Choroid plexus epithelial cell (primary cell): ENCODE results near the gene UGT2B10.

Experiments used
- DNase-seq: peaks from one replicate; pipeline ENCODE4 v3.0.0-alpha.2; 2010; ENCODE audit warnings: low read depth
- H3K4me3 ChIP-seq: 2 replicates; pipeline ENCODE4 v1.5.1; 2011; ENCODE audit warnings: low read depth, mild to moderate bottlenecking, control low read depth, low read length, moderate library complexity
- TF ChIP-seq, protein P1 (sequence below): conservative IDR thresholded peaks from 2 replicates; pipeline ENCODE4 v1.5.1; 2011; ENCODE audit warnings: low read depth, mild to moderate bottlenecking, control low read depth, inconsistent platforms, low read length, moderate library complexity

The UGT2B10 gene

GRCh38 chr4:68859655-68860054 is 43.9 kb downstream of the UGT2B10 start:
- no peak for DNase-seq
- TF ChIP-seq, protein P1, sequence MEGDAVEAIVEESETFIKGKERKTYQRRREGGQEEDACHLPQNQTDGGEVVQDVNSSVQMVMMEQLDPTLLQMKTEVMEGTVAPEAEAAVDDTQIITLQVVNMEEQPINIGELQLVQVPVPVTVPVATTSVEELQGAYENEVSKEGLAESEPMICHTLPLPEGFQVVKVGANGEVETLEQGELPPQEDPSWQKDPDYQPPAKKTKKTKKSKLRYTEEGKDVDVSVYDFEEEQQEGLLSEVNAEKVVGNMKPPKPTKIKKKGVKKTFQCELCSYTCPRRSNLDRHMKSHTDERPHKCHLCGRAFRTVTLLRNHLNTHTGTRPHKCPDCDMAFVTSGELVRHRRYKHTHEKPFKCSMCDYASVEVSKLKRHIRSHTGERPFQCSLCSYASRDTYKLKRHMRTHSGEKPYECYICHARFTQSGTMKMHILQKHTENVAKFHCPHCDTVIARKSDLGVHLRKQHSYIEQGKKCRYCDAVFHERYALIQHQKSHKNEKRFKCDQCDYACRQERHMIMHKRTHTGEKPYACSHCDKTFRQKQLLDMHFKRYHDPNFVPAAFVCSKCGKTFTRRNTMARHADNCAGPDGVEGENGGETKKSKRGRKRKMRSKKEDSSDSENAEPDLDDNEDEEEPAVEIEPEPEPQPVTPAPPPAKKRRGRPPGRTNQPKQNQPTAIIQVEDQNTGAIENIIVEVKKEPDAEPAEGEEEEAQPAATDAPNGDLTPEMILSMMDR: no peak
- H3K4me3 ChIP-seq: no peak overlapping the region

- no peak for DNase-seq
- no peak overlapping the region for H3K4me3 ChIP-seq
- TF ChIP-seq, protein P1: no peak
Measured at GRCh38 chr4:68861057-68861456, 45.3 kb downstream of the UGT2B10 start.

GRCh38 chr4:68864438-68865187 is 48.8 kb downstream of the UGT2B10 start:
- DNase-seq: no peak
- TF ChIP-seq, protein P1: no peak
- no peak overlapping the region for H3K4me3 ChIP-seq

- no peak for DNase-seq
- TF ChIP-seq, protein P1: no peak
- no peak overlapping the region for H3K4me3 ChIP-seq
Measured at GRCh38 chr4:68865188-68865638, 49.4 kb downstream of the UGT2B10 start.

DNA sequence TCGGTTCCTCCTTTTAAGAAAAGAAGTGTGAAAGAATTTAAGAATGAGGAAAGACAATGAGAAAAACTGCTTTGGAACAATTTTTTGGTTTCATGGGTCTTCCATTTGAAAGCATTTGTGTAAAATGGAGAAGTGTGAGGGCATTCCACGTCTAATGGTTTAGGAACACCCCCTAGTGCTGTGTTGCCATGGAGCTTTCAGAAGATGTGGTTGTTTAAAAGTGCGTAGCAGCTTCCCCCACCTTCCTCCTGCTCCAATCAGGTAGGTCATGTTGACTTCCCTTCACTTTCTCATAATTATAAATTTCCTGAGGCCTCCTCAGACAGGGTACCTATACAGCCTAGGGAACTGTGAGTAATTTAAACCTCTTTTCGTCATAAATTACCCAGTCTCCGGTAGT is 50.0 kb downstream of the UGT2B10 start:
- TF ChIP-seq, protein P1: no peak
- DNase-seq: no peak
- H3K4me3 ChIP-seq: no peak overlapping the region

- H3K4me3 ChIP-seq: no peak overlapping the region
- TF ChIP-seq, protein P1: no peak
- no peak for DNase-seq
Measured at GRCh38 chr4:68869274-68869773, 53.5 kb downstream of the UGT2B10 start.
